A549 (cell line): Measurements from ENCODE around the gene NXF1. TPM values are rescaled to one million over a fixed set of nuclear protein-coding genes. Genes with fewer than 3 reads are reported as not detected.

Experiments
- ATAC-seq, 2 experiments: fragments of 200-7000 bp in 1 of 2; fragments of >200 bp in 1 of 2; cut with Nextera tagmentation in 1 of 2; cut with Tn5 transposase in 1 of 2; 3 replicates each; pipeline versions ENCODE4 v1.8.0 to v1.9.1; 2018 to 2020; ENCODE audit warnings: mild to moderate bottlenecking in 1 of 2, moderate library complexity in 1 of 2
- CTCF ChIA-PET: fragments of 300-600 bp; sonication (Branson Sonifier 250); formaldehyde crosslinking; extraction: SDS; loops from one replicate; lab custom pipeline; 2021; ENCODE audit warnings: antibody characterized with exemption, inconsistent platforms; lab: Yijun Ruan, JAX
- POLR2A ChIA-PET: fragments of 350-600 bp; formaldehyde crosslinking; extraction: SDS; loops from one replicate; lab custom pipeline; 2021; ENCODE audit warnings: antibody characterized with exemption, inconsistent platforms; lab: Yijun Ruan, JAX
- DNase-seq, 2 experiments: peaks; one replicate each; pipeline versions ENCODE4 v3.0.0 to v3.0.0-alpha.2; 2011 to 2016; ENCODE audit warnings: low read depth in 1 of 2, low spot score in 1 of 2
- FAIRE-seq: peaks from 2 replicates; lab custom pipeline; 2011; peaks lifted over from hg19 to GRCh38; lab: Jason Lieb, UNC
- H3K27ac ChIP-seq, 2 experiments: fragments of >200 bp; sonication (Bioruptor Twin); formaldehyde crosslinking; 3 replicates each; pipeline ENCODE4 v1.5.1; 2016 to 2017
- H3K4me1 ChIP-seq: fragments of >200 bp; sonication (Bioruptor Twin); formaldehyde crosslinking; 3 replicates; pipeline ENCODE4 v1.6.1; 2016
- H3K4me2 ChIP-seq: fragments of >200 bp; sonication (Bioruptor Twin); formaldehyde crosslinking; 3 replicates; pipeline ENCODE4 v1.6.1; 2016
- H3K4me3 ChIP-seq: fragments of >200 bp; sonication (Bioruptor Twin); formaldehyde crosslinking; 3 replicates; pipeline ENCODE4 v1.5.1; 2016
- H3K9me3 ChIP-seq: fragments of >200 bp; sonication (Bioruptor Twin); formaldehyde crosslinking; 3 replicates; pipeline ENCODE4 v1.6.1; 2016
- ATOH8 ChIP-seq: fragments of 250-450 bp; sonication (Bioruptor Pico); IDR thresholded peaks from 2 replicates; pipeline ENCODE4 v1.5.0; 2020; ENCODE audit warnings: low read depth, mild to moderate bottlenecking, moderate library complexity
- CEBPB ChIP-seq, 2 experiments: fragments of >200 bp in 1 of 2; sonication (Bioruptor Twin) in 1 of 2; formaldehyde crosslinking in 1 of 2; IDR thresholded peaks; 2 replicates each; pipeline ENCODE4 v1.6.1; 2012 to 2016
- CHD2 ChIP-seq: fragments of 150-350 bp; IDR thresholded peaks from 2 replicates; pipeline ENCODE4 v1.6.1; 2014; ENCODE audit warnings: low read length; ENCODE audit not compliant: partially characterized antibody
- CTCF ChIP-seq: fragments of >200 bp; sonication (Bioruptor Twin); formaldehyde crosslinking; IDR thresholded peaks from 3 replicates; pipeline ENCODE4 v1.5.1; 2016
- E2F6 ChIP-seq: IDR thresholded peaks from 2 replicates; pipeline ENCODE4 v1.6.1; 2012; ENCODE audit warnings: low read depth, borderline replicate concordance
- EHMT2 ChIP-seq: fragments of 200-600 bp; sonication (generic); IDR thresholded peaks from 2 replicates; pipeline ENCODE4 v1.6.1; 2016; ENCODE audit warnings: antibody characterized with exemption, low read depth, mild to moderate bottlenecking, moderate library complexity
- ELK1 ChIP-seq: fragments of 150-350 bp; IDR thresholded peaks from 2 replicates; pipeline ENCODE4 v1.6.1; 2014; ENCODE audit warnings: low read depth, mild to moderate bottlenecking, low read length
- FOXS1 ChIP-seq: fragments of 250-450 bp; sonication (Bioruptor Pico); IDR thresholded peaks from 2 replicates; pipeline ENCODE4 v1.5.0; 2020; ENCODE audit warnings: mild to moderate bottlenecking, moderate library complexity
- HOXB5 ChIP-seq: fragments of 250-450 bp; sonication (Bioruptor Pico); IDR thresholded peaks from 2 replicates; pipeline ENCODE4 v1.5.0; 2020; ENCODE audit warnings: mild to moderate bottlenecking, moderate library complexity
- JUNB ChIP-seq: fragments of >200 bp; sonication (Bioruptor Twin); formaldehyde crosslinking; IDR thresholded peaks from 2 replicates; pipeline ENCODE4 v1.6.1; 2016
- KDM1A ChIP-seq: fragments of 200-600 bp; sonication (generic); IDR thresholded peaks from 2 replicates; pipeline ENCODE4 v1.6.1; 2016; ENCODE audit warnings: low read depth, mild to moderate bottlenecking
- KDM5A ChIP-seq: fragments of 200-600 bp; sonication (generic); IDR thresholded peaks from 2 replicates; pipeline ENCODE4 v1.6.1; 2016; ENCODE audit warnings: antibody characterized with exemption, mild to moderate bottlenecking
- MAZ ChIP-seq: fragments of 150-350 bp; IDR thresholded peaks from 2 replicates; pipeline ENCODE4 v1.6.1; 2014; ENCODE audit warnings: antibody characterized with exemption, low read depth, low read length, borderline replicate concordance
- MYC ChIP-seq: IDR thresholded peaks from 2 replicates; pipeline ENCODE4 v1.6.1; 2012; ENCODE audit warnings: mild to moderate bottlenecking, inconsistent platforms, low read length, improper control_type of control experiment, borderline replicate concordance
- NFE2L2 ChIP-seq: fragments of 150-350 bp; conservative IDR thresholded peaks from 2 replicates; pipeline ENCODE4 v1.6.1; 2014; ENCODE audit warnings: low read length
- NR3C1 ChIP-seq: fragments of >200 bp; sonication (Bioruptor Twin); formaldehyde crosslinking; IDR thresholded peaks from 3 replicates; pipeline ENCODE4 v1.6.1; 2017
- RAD21 ChIP-seq, 2 experiments: fragments of >200 bp in 1 of 2; sonication (Bioruptor Twin) in 1 of 2; formaldehyde crosslinking in 1 of 2; IDR thresholded peaks in 1 of 2; conservative IDR thresholded peaks in 1 of 2; 2 replicates in 1 of 2; 3 replicates in 1 of 2; pipeline ENCODE4 v1.6.1; 2012 to 2018; ENCODE audit warnings: inconsistent platforms in 1 of 2
- SMC3 ChIP-seq: fragments of >200 bp; sonication (Bioruptor Twin); formaldehyde crosslinking; IDR thresholded peaks from 3 replicates; pipeline ENCODE4 v1.6.1; 2018; ENCODE audit warnings: inconsistent platforms
- SREBF2 ChIP-seq: fragments of 450-650 bp; IDR thresholded peaks from 2 replicates; pipeline ENCODE4 v1.6.1; 2014; ENCODE audit warnings: mild to moderate bottlenecking, moderate library complexity
- USF2 ChIP-seq: fragments of 450-650 bp; IDR thresholded peaks from 2 replicates; pipeline ENCODE4 v1.6.1; 2014; ENCODE audit warnings: antibody characterized with exemption
- WGBS: methylation state at CpG from one replicate; pipeline ENCODE4 v1.1.6; 2017; ENCODE audit errors: missing lambda C conversion rate; 5-methylcytosine and 5-hydroxymethylcytosine counted together
- polyA plus RNA-seq, 4 experiments: library from polyadenylated mRNA; depleted of rRNA in 3 of 4; stranded (reverse); fragments of >200 nt; fragmentation: RNase III in 1 of 4; extraction: RNeasy Plus Mini Kit Qiagen cat#74134 plus additional on column Dnase treatment in 1 of 4; gene quantifications; 2 replicates in 3 of 4; 3 replicates in 1 of 4; pipeline ENCODE4 v1.2.3, GENCODE V29; 2011 to 2017

The NXF1 gene
- polyA plus RNA-seq, 2 of the 4 experiments (the other 2 are of a cell fraction), result 35.5 to 47.7 TPM

- TF ChIP-seq HOXB5 (CRISPR knock-in tag), result no peak
Measured at GRCh38 chr11:62823677-62824076, 18.4 kb upstream of the NXF1 start (continued).

GRCh38 chr11:62817129-62817528, 11.9 kb upstream of the NXF1 start:
- ATAC-seq (no peak), FAIRE-seq (no peak)
- POLR2A ChIA-PET, result interaction anchor here (1.2 kb wide), 1 partner anchor 15 kb away, joined by 3 read pairs; the partner anchor contains the start of gene STX5

More at GRCh38 chr11:62817129-62817528, 11.9 kb upstream of the NXF1 start:
- Histone ChIP-seq H3K4me2 (no peak overlapping the region), H3K27ac (no peak overlapping the region), H3K9me3 (no peaks in the 10 kb centered on the region), H3K4me1 (no peaks in the 10 kb centered on the region), H3K4me3 (no peak overlapping the region)
- DNase-seq, result no peak
- TF ChIP-seq MYC, result no peak
- TF ChIP-seq NR3C1, result no peak
- TF ChIP-seq CTCF, result no peak
- no peak for TF ChIP-seq FOXS1 (CRISPR knock-in tag)
- TF ChIP-seq E2F6, result no peak
- no peak for TF ChIP-seq JUNB
- no peak for TF ChIP-seq NFE2L2
- no peak for TF ChIP-seq ATOH8 (CRISPR knock-in tag)
- no peak for TF ChIP-seq USF2
- TF ChIP-seq HOXB5 (CRISPR knock-in tag), result no peak
- no peak for TF ChIP-seq CHD2
- no peak for TF ChIP-seq KDM5A
- no peak for TF ChIP-seq RAD21 (conservative IDR thresholded peaks at IDR 0.05 in 1 of 2, IDR thresholded peaks at IDR 0.05 in 1 of 2)
- TF ChIP-seq SREBF2, result no peak
- no peak for TF ChIP-seq EHMT2
- TF ChIP-seq CEBPB (IDR thresholded peaks at IDR 0.05), result no peak
- no peak for TF ChIP-seq SMC3
- TF ChIP-seq ELK1, result no peak
- TF ChIP-seq MAZ, result no peak
- no peak for TF ChIP-seq KDM1A
- WGBS, result 80% methylated on average over 4 of the region's 4 CpGs
- CTCF ChIA-PET, result interaction anchor here (0.9 to 3.4 kb wide), 4 partner anchors 10 to 30 kb away, joined by 3 to 17 read pairs (median 8); partner anchors contain the start of gene TMEM179B
